SU-DHL-6 (cell line): ENCODE measurements around the gene ID2.

Experiments
- H2AFZ ChIP-seq: fragments of 200-600 bp; sonication (generic); 2 replicates; pipeline ENCODE4 v1.6.1; 2014; ENCODE audit warnings: low read depth, mild to moderate bottlenecking, moderate library complexity, mixed read lengths, antibody characterized with exemption, low read length; ENCODE audit not compliant: severe bottlenecking
- H3F3A ChIP-seq: fragments of 200-600 bp; shearing (Covaris generic); 2 replicates; pipeline ENCODE4 v1.6.0; 2016; ENCODE audit warnings: antibody characterized with exemption, mild to moderate bottlenecking; ENCODE audit not compliant: insufficient read depth
- H3K27ac ChIP-seq: fragments of 200-600 bp; sonication (generic); 2 replicates; pipeline ENCODE4 v1.5.1; 2016; ENCODE audit warnings: low read depth, mild to moderate bottlenecking, low read length, moderate library complexity, mixed read lengths
- H3K27me3 ChIP-seq: fragments of 200-600 bp; sonication (generic), shearing (Covaris generic); 2 replicates; pipeline ENCODE4 v1.6.0; 2014; ENCODE audit warnings: mild to moderate bottlenecking, low read length
- H3K36me3 ChIP-seq: fragments of 200-600 bp; sonication (generic); 2 replicates; pipeline ENCODE4 v1.6.1; 2014; ENCODE audit warnings: mild to moderate bottlenecking, low read length, mixed read lengths
- H3K4me2 ChIP-seq: fragments of 300-600, 200-600 bp; shearing (Covaris generic), sonication (generic); 2 replicates; pipeline ENCODE4 v1.6.0; 2014; ENCODE audit warnings: low read length, low read depth, mild to moderate bottlenecking; ENCODE audit not compliant: poor library complexity, severe bottlenecking
- H3K4me3 ChIP-seq: fragments of 200-600 bp; sonication (generic); 2 replicates; pipeline ENCODE4 v1.5.1; 2014; ENCODE audit warnings: antibody characterized with exemption, low read length, mild to moderate bottlenecking, mixed read lengths; ENCODE audit not compliant: insufficient read depth, poor library complexity, severe bottlenecking
- H3K79me2 ChIP-seq: fragments of 200-600 bp; sonication (generic); 2 replicates; pipeline ENCODE4 v1.6.1; 2014; ENCODE audit warnings: mild to moderate bottlenecking, low read length, moderate library complexity; ENCODE audit not compliant: insufficient read depth
- H3K9ac ChIP-seq: fragments of 200-600 bp; sonication (generic); 2 replicates; pipeline ENCODE4 v1.7.0; 2014; ENCODE audit warnings: mild to moderate bottlenecking, low read length
- H3K9me2 ChIP-seq: fragments of 200-600 bp; sonication (generic); replicated peaks from 2 replicates; pipeline ENCODE4 v1.6.1; 2014; ENCODE audit warnings: low read length; ENCODE audit not compliant: insufficient read depth
- H3K9me3 ChIP-seq: fragments of 200-600 bp; sonication (generic); 2 replicates; pipeline ENCODE4 v1.6.1; 2014; ENCODE audit warnings: low read length, mixed read lengths; ENCODE audit not compliant: insufficient read depth
- H4K20me1 ChIP-seq: fragments of 200-600 bp; sonication (generic); 2 replicates; pipeline ENCODE4 v1.6.1; 2014; ENCODE audit warnings: low read depth, mild to moderate bottlenecking, antibody characterized with exemption, low read length, moderate library complexity, mixed read lengths
- CTCF ChIP-seq: fragments of 200-600 bp; sonication (generic); IDR thresholded peaks from one replicate; pipeline ENCODE4 v1.5.1; 2017; ENCODE audit warnings: antibody characterized with exemption, mild to moderate bottlenecking, low read length, moderate library complexity; ENCODE audit not compliant: insufficient read depth, poor library complexity, severe bottlenecking
- EZH2phosphoT487 ChIP-seq: fragments of 200-600 bp; sonication (generic), shearing (Covaris generic); conservative IDR thresholded peaks from 2 replicates; pipeline ENCODE4 v1.6.1; 2018; ENCODE audit warnings: mild to moderate bottlenecking, antibody characterized with exemption, low read length, moderate library complexity, mixed read lengths

The ID2 gene

DNA sequence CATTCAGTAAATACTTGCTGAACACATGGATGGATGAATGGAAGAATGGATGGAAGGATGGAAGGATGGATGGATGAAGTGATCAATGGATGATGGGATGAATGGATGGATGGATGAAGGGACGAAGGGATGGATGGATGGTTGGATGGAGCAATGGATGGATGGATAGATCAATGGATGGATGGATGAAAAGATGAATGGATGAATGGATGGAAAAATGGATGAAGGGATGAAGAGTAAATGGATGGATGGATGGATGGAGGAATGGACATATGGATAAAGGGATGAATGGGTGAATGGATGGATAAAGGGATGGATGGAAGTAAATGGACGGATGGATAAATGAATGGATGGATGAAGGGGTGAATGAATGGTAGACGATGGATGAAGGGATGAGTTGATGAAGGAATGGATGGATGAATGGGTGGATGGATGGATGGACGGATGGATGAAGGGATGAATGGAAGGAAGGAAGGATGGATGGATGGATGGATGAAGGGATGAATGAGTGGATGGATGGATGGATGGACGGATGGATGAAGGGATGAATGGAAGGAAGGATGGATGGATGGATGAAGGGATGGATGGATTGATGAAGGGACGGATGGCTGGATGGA is 13.9 kb upstream of the ID2 start:
- no peaks in the 10 kb centered on the region for H3F3A ChIP-seq
- no peaks in the 10 kb centered on the region for H3K9me2 ChIP-seq
- no peak overlapping the region for H2AFZ ChIP-seq
- no peaks in the 10 kb centered on the region for H3K27me3 ChIP-seq
- TF ChIP-seq EZH2phosphoT487 (no peak), CTCF (no peak)
- H3K36me3 ChIP-seq: no peaks in the 10 kb centered on the region
- no peak overlapping the region for H3K4me3 ChIP-seq
- H3K27ac ChIP-seq: no peak overlapping the region
- H4K20me1 ChIP-seq: no peaks in the 10 kb centered on the region
- H3K9me3 ChIP-seq: no peaks in the 10 kb centered on the region
- H3K4me2 ChIP-seq: no peak overlapping the region
- H3K79me2 ChIP-seq: no peaks in the 10 kb centered on the region
- no peak overlapping the region for H3K9ac ChIP-seq

GRCh38 chr2:8669157-8669817 is 12.6 kb upstream of the ID2 start:
- Histone ChIP-seq H3K27me3 (no peaks in the 10 kb centered on the region), H3K9me2 (no peaks in the 10 kb centered on the region), H3K79me2 (no peaks in the 10 kb centered on the region), H2AFZ (no peak overlapping the region), H3K9ac (no peak overlapping the region), H3K9me3 (peaks cover under 1% of the 10 kb centered on the region; the same call in 1 of the 2 replicates), H3K27ac (no peak overlapping the region), H3F3A (no peaks in the 10 kb centered on the region), H3K4me2 (no peak overlapping the region), H4K20me1 (no peaks in the 10 kb centered on the region), H3K36me3 (no peaks in the 10 kb centered on the region), H3K4me3 (no peak overlapping the region)
- TF ChIP-seq CTCF (no peak), EZH2phosphoT487 (no peak)

- no peak overlapping the region for H3K27ac ChIP-seq
- no peak overlapping the region for H3K4me3 ChIP-seq
- H3K27me3 ChIP-seq: no peaks in the 10 kb centered on the region
- no peaks in the 10 kb centered on the region for H3F3A ChIP-seq
- TF ChIP-seq CTCF: no peak
- TF ChIP-seq EZH2phosphoT487: no peak
- H3K9ac ChIP-seq: no peak overlapping the region
- H3K9me2 ChIP-seq: no peaks in the 10 kb centered on the region
- no peaks in the 10 kb centered on the region for H4K20me1 ChIP-seq
- H3K9me3 ChIP-seq: peaks cover 7% of the 10 kb centered on the region; the same call in 1 of the 2 replicates
- no peaks in the 10 kb centered on the region for H3K79me2 ChIP-seq
- H2AFZ ChIP-seq: no peak overlapping the region
- no peak overlapping the region for H3K4me2 ChIP-seq
- no peaks in the 10 kb centered on the region for H3K36me3 ChIP-seq
Observed at GRCh38 chr2:8670580-8670979, 11.3 kb upstream of the ID2 start.
